GM21360 (cell line): ENCODE data around the gene ELSPBP1.
"Not testable (repeated sequence)": the region's sequence is repeated elsewhere in the genome, so short reads cannot be mapped to it uniquely, and the experiment has no call there.

Experiments used
- ATAC-seq: cut with Tn5 transposase; IDR thresholded peaks from one replicate; pipeline ENCODE4 v1.9.1; 2021; ENCODE audit warnings: mild to moderate bottlenecking, moderate library complexity; ENCODE audit not compliant: unreplicated experiment

ELSPBP1 gene

GRCh38 chr19:47994209-47994802 is at the start of gene ELSPBP1:
Gene ELSPBP1, plus strand, starts transcription at chr19:47994632. Its CDS starts 14,036 bp downstream, at chr19:48008668.
- ATAC-seq, result no peak

GRCh38 chr19:47949852-47950521 is 44.4 kb upstream of the ELSPBP1 start:
- not testable (repeated sequence) for ATAC-seq

- ATAC-seq, result not testable (repeated sequence)
Observed at GRCh38 chr19:47952132-47952531, 42.3 kb upstream of the ELSPBP1 start.

GRCh38 chr19:47955936-47956335 is 38.5 kb upstream of the ELSPBP1 start:
- ATAC-seq, result not testable (repeated sequence)

- no peak for ATAC-seq
Observed at GRCh38 chr19:47973529-47973928, 20.9 kb upstream of the ELSPBP1 start.

- no peak for ATAC-seq
Observed at GRCh38 chr19:47991191-47991808, 3.1 kb upstream of the ELSPBP1 start.

GRCh38 chr19:47992070-47992469 is 2.4 kb upstream of the ELSPBP1 start, which contains the start of gene BSPH1:
Gene BSPH1, minus strand, starts transcription at chr19:47992170. Its CDS starts 89 bp downstream, at chr19:47992081.
- ATAC-seq, result no peak

- no peak for ATAC-seq
Observed at GRCh38 chr19:47996230-47996727, 1.8 kb downstream of the ELSPBP1 start.

- no peak for ATAC-seq
Observed at GRCh38 chr19:47998800-47999199, 4.4 kb downstream of the ELSPBP1 start.

GRCh38 chr19:48000846-48001245 is 6.4 kb downstream of the ELSPBP1 start:
- no peak for ATAC-seq

GRCh38 chr19:48004236-48004635 is 9.8 kb downstream of the ELSPBP1 start:
- ATAC-seq, result no peak

GRCh38 chr19:48006762-48007161 is 12.3 kb downstream of the ELSPBP1 start:
- ATAC-seq, result no peak

- ATAC-seq, result no peak
Observed at GRCh38 chr19:48010932-48011758, 16.7 kb downstream of the ELSPBP1 start.

GRCh38 chr19:48020686-48021085 is 26.3 kb downstream of the ELSPBP1 start:
- ATAC-seq, result no peak

- ATAC-seq, result no peak
Observed at GRCh38 chr19:48023011-48023410, 28.6 kb downstream of the ELSPBP1 start.

GRCh38 chr19:48023518-48023917 is 29.1 kb downstream of the ELSPBP1 start:
- ATAC-seq, result no peak

- no peak for ATAC-seq
Observed at GRCh38 chr19:48025480-48025879, 31.0 kb downstream of the ELSPBP1 start.

GRCh38 chr19:48029431-48029830 is 35.0 kb downstream of the ELSPBP1 start:
- ATAC-seq, result no peak

- no peak for ATAC-seq
Observed at GRCh38 chr19:48030073-48030472, 35.6 kb downstream of the ELSPBP1 start.

GRCh38 chr19:48033604-48034003 is 39.2 kb downstream of the ELSPBP1 start:
- ATAC-seq, result no peak

- ATAC-seq, result no peak
Observed at GRCh38 chr19:48036765-48037164, 42.3 kb downstream of the ELSPBP1 start.
